Small intestine (tissue), 7 donors: ENCODE data around the gene AACS. TPM values are rescaled to one million over a fixed set of nuclear protein-coding genes. Genes with fewer than 3 reads are reported as not detected.
"Not testable (repeated sequence)": the region's sequence is repeated elsewhere in the genome, so short reads cannot be mapped to it uniquely, and the experiment has no call there.

ENCODE experiments used
- DNase-seq, 2 donors: peaks; one replicate each; pipeline versions ENCODE4 v3.0.0 to v3.0.0-alpha.2; 2013
- FAIRE-seq: peaks from 2 replicates; lab custom pipeline; 2012; peaks lifted over from hg19 to GRCh38; lab: Jason Lieb, UNC
- H3K27ac ChIP-seq, 3 donors: one replicate each; pipeline ENCODE4 v1.5.1; 2013; ENCODE audit warnings: low read length in 2 of 3, mild to moderate bottlenecking in 2 of 3, control low read depth in 1 of 3, inconsistent platforms in 1 of 3, low read depth in 1 of 3, moderate library complexity in 1 of 3
- H3K27me3 ChIP-seq, 3 donors: one replicate each; pipeline ENCODE4 v1.6.1; 2013; ENCODE audit warnings: low read length in 3 of 3, inconsistent platforms in 1 of 3; ENCODE audit not compliant: control insufficient read depth in 3 of 3, insufficient read depth in 3 of 3
- H3K36me3 ChIP-seq, 3 donors: one replicate each; pipeline ENCODE4 v1.6.1; 2013; ENCODE audit warnings: low read length in 3 of 3, inconsistent platforms in 1 of 3, low read depth in 1 of 3, mild to moderate bottlenecking in 1 of 3, moderate library complexity in 1 of 3; ENCODE audit not compliant: control insufficient read depth in 3 of 3, insufficient read depth in 2 of 3
- H3K4me1 ChIP-seq, 3 donors: one replicate each; pipeline ENCODE4 v1.6.1; 2013; ENCODE audit warnings: low read length in 2 of 3, inconsistent platforms in 1 of 3, low read depth in 1 of 3, mild to moderate bottlenecking in 1 of 3, moderate library complexity in 1 of 3; ENCODE audit not compliant: control insufficient read depth in 3 of 3, insufficient read depth in 2 of 3
- H3K4me3 ChIP-seq, 3 donors: one replicate each; pipeline ENCODE4 v1.5.1; 2013; ENCODE audit warnings: low read length in 3 of 3, control low read depth in 1 of 3, inconsistent platforms in 1 of 3, low read depth in 1 of 3, mild to moderate bottlenecking in 1 of 3, moderate library complexity in 1 of 3
- H3K9me3 ChIP-seq, 2 donors: one replicate each; pipeline ENCODE4 v1.6.1; 2013; ENCODE audit warnings: low read depth in 1 of 2, low read length in 1 of 2; ENCODE audit not compliant: control insufficient read depth in 2 of 2, insufficient read depth in 1 of 2
- WGBS, 3 donors: extraction: QIAGEN DNeasy Blood & Tissue Kit; methylation state at CpG; one replicate each; pipeline ENCODE4 v1.1.7; 2013; 5-methylcytosine and 5-hydroxymethylcytosine counted together
- polyA plus RNA-seq, 4 donors: library from polyadenylated mRNA; stranded (reverse) in 3 of 4; unstranded in 1 of 4; fragments of 200-250 nt in 3 of 4; fragments of 120-200 nt in 1 of 4; gene quantifications; one replicate each; pipeline versions ENCODE4 v1.2.1 to v1.2.3, GENCODE V29; 2013
- donor health status: healthy with polysubstance abuse.
- donor health status: control.
- donor health status: control.
- donor health status: Bipolar disorder and iron deficiency.
- donor health status: healthy.

The AACS gene
- polyA plus RNA-seq, 4 donors: 15.8 to 35.9 (median 22.4) TPM

GRCh38 chr12:125024949-125025563 is 40.2 kb upstream of the AACS start:
- DNase-seq (no peak), FAIRE-seq (no peak)
- Histone ChIP-seq H3K4me1 (no peaks in the 10 kb centered on the region), H3K27me3 (no peaks in the 10 kb centered on the region), H3K27ac (no peak overlapping the region), H3K9me3 (peaks cover 0 to 6% of the 10 kb centered on the region in 2 donors), H3K4me3 (no peak overlapping the region), H3K36me3 (peaks cover 0 to 24% (median 5%) of the 10 kb centered on the region in 3 donors)
- 94 to 95% (median 94%) methylated on average over 43 of the region's 43 CpGs for WGBS, 3 donors

GRCh38 chr12:125025606-125026235 is 39.5 kb upstream of the AACS start:
- Histone ChIP-seq H3K27me3 (no peaks in the 10 kb centered on the region), H3K36me3 (peaks cover 0 to 24% (median 5%) of the 10 kb centered on the region in 3 donors), H3K4me3 (no peak overlapping the region), H3K9me3 (peaks cover 0 to 6% of the 10 kb centered on the region in 2 donors), H3K4me1 (no peaks in the 10 kb centered on the region), H3K27ac (no peak overlapping the region)
- 90 to 93% (median 93%) methylated on average over 9 of the region's 9 CpGs for WGBS, 3 donors
- FAIRE-seq (no peak), DNase-seq (no peak)

- Histone ChIP-seq H3K27me3 (no peaks in the 10 kb centered on the region), H3K4me1 (no peaks in the 10 kb centered on the region), H3K36me3 (peaks cover 0 to 15% (median 3%) of the 10 kb centered on the region in 3 donors), H3K9me3 (peaks cover 0 to 4% of the 10 kb centered on the region in 2 donors), H3K27ac (no peak overlapping the region), H3K4me3 (no peak overlapping the region)
- no peak for DNase-seq
- WGBS, 3 donors: 92 to 96% (median 94%) methylated on average over 8 of the region's 8 CpGs
- FAIRE-seq: no peak
These were observed 37.1 kb upstream of the AACS start for GRCh38 chr12:125028106-125028505.

GRCh38 chr12:125029761-125030358 is 35.4 kb upstream of the AACS start:
- no peak for DNase-seq
- H3K27ac ChIP-seq: no peak overlapping the region
- H3K4me1 ChIP-seq: no peaks in the 10 kb centered on the region
- peaks cover 0 to 12% (median 3%) of the 10 kb centered on the region in 3 donors for H3K36me3 ChIP-seq
- no peak overlapping the region for H3K4me3 ChIP-seq
- H3K9me3 ChIP-seq: no peaks in the 10 kb centered on the region
- FAIRE-seq: no peak
- no peaks in the 10 kb centered on the region for H3K27me3 ChIP-seq
- WGBS, 3 donors: 89 to 100% (median 94%) methylated on average over 7 of the region's 7 CpGs

- 72 to 85% (median 82%) methylated on average over 9 of the region's 9 CpGs for WGBS, 3 donors
- not testable (repeated sequence) for H3K4me1 ChIP-seq, H3K27me3 ChIP-seq, H3K4me3 ChIP-seq, H3K9me3 ChIP-seq, DNase-seq, H3K36me3 ChIP-seq, H3K27ac ChIP-seq, FAIRE-seq
These were observed 33.8 kb upstream of the AACS start for GRCh38 chr12:125031471-125031870.

- Histone ChIP-seq H3K4me1 (no peaks in the 10 kb centered on the region), H3K36me3 (peaks cover 0 to 4% (median 0%) of the 10 kb centered on the region in 3 donors), H3K4me3 (no peak overlapping the region), H3K9me3 (no peaks in the 10 kb centered on the region), H3K27me3 (no peaks in the 10 kb centered on the region), H3K27ac (no peak overlapping the region)
- no peak for FAIRE-seq
- 86 to 88% (median 87%) methylated on average over 19 of the region's 19 CpGs for WGBS, 3 donors
- DNase-seq: no peak
These were observed 32.6 kb upstream of the AACS start for GRCh38 chr12:125032466-125033152.

- 86 to 95% (median 90%) methylated on average over 9 of the region's 9 CpGs for WGBS, 3 donors
- H3K27ac ChIP-seq: no peak overlapping the region
These were observed 31.9 kb upstream of the AACS start for GRCh38 chr12:125033288-125033687.

GRCh38 chr12:125038976-125039625 is 26.1 kb upstream of the AACS start:
- WGBS, 3 donors: 73 to 78% (median 77%) methylated on average over 6 of the region's 6 CpGs
- Histone ChIP-seq H3K4me1 (no peaks in the 10 kb centered on the region), H3K36me3 (no peaks in the 10 kb centered on the region), H3K4me3 (no peak overlapping the region), H3K27ac (no peak overlapping the region), H3K27me3 (no peaks in the 10 kb centered on the region), H3K9me3 (no peaks in the 10 kb centered on the region)
- FAIRE-seq (no peak), DNase-seq (no peak)

More at GRCh38 chr12:125033288-125033687, 31.9 kb upstream of the AACS start:
- Histone ChIP-seq H3K36me3 (peaks cover 0 to 2% (median 0%) of the 10 kb centered on the region in 3 donors), H3K27me3 (no peaks in the 10 kb centered on the region), H3K4me3 (no peak overlapping the region), H3K4me1 (no peaks in the 10 kb centered on the region), H3K9me3 (no peaks in the 10 kb centered on the region)
- DNase-seq: no peak
- no peak for FAIRE-seq
